GM12874 (cell line): ENCODE measurements around the gene ARL8B.

Experiments used
- CTCF ChIP-seq: IDR thresholded peaks from 2 replicates; pipeline ENCODE4 v1.5.1; 2011; ENCODE audit warnings: low read depth, mild to moderate bottlenecking, control low read depth, low read length, moderate library complexity; ENCODE audit not compliant: insufficient read depth

The ARL8B gene

GRCh38 chr3:5217824-5218595, 95.9 kb downstream of the ARL8B start:
- no peak for TF ChIP-seq CTCF

- TF ChIP-seq CTCF: no peak
Observed at GRCh38 chr3:5218815-5219214, 96.7 kb downstream of the ARL8B start.

- no peak for TF ChIP-seq CTCF
Observed at GRCh38 chr3:5219216-5219615, 97.1 kb downstream of the ARL8B start.

GRCh38 chr3:5220193-5220592, 98.1 kb downstream of the ARL8B start:
- no peak for TF ChIP-seq CTCF

GRCh38 chr3:5220667-5221431, 98.8 kb downstream of the ARL8B start:
- no peak for TF ChIP-seq CTCF

GRCh38 chr3:5221701-5222100, 99.6 kb downstream of the ARL8B start:
- TF ChIP-seq CTCF: no peak

- TF ChIP-seq CTCF: no peak
Observed at GRCh38 chr3:5222283-5223005, 100.4 kb downstream of the ARL8B start.
